Measurements from ENCODE around the gene H2BW2. TPM values are rescaled to one million over a fixed set of nuclear protein-coding genes. Genes with fewer than 3 reads are reported as not detected.
"Not testable (repeated sequence)": the region's sequence is repeated elsewhere in the genome, so short reads cannot be mapped to it uniquely, and the experiment has no call there.

Gene H2BW2
- total RNA-seq, 3 donors from 2014 or later (not counting 1 experiment from before 2014, with no cell fraction given): 0.18 TPM; not detected in 2

DNA sequence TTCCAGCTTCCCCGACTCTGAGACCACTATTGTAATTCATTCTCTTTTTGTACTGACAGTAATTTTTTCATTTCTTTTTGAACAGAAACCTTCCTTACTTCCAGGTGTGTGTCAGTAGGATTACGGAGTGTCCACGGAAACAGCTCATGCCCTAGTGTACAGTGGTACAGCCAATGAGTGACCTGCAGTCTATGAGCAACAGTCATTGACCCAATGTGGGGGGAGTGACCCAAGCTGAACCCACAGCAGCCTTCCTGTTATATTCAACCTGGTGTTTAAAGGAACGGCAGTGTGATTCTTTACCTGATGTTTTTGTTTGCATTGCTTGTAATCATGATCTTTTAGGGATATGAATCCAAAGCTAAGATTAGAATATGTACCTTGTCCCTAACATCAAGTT, 1.2 kb downstream of the H2BW2 start:
- Mint-ChIP-seq H3K4me3 (no peak overlapping the region), H3K27me3 (ENCODE audit: low read depth in 2 of 2) (peaks cover 6 to 36% of the 10 kb centered on the region in 2 donors), H3K36me3 (no peaks in the 10 kb centered on the region), H3K9me3 (no peaks in the 10 kb centered on the region), H3K4me1 (no peaks in the 10 kb centered on the region), H3K27ac (no peak overlapping the region)
- Histone ChIP-seq H3K27ac (ENCODE audit: low read length) (no peak overlapping the region), H3K9me3 (ENCODE audit: control insufficient read depth, insufficient read depth, low read length) (no peaks in the 10 kb centered on the region), H3K27me3 (ENCODE audit: control insufficient read depth, insufficient read depth, low read length) (no peaks in the 10 kb centered on the region), H3K36me3 (ENCODE audit: control insufficient read depth, insufficient read depth, low read length) (no peaks in the 10 kb centered on the region), H3K4me1 (ENCODE audit: control insufficient read depth, insufficient read depth, low read length) (no peaks in the 10 kb centered on the region), H3K4me3 (ENCODE audit: low read length) (no peak overlapping the region)
- DNase-seq: no peak
- intact Hi-C loops (cut with micrococcal nuclease): no loop called here
- no peak for ATAC-seq
- 96% methylated on average over 2 of the region's 4 CpGs for WGBS (ENCODE audit: insufficient coverage)
- TF ChIP-seq, protein P1, sequence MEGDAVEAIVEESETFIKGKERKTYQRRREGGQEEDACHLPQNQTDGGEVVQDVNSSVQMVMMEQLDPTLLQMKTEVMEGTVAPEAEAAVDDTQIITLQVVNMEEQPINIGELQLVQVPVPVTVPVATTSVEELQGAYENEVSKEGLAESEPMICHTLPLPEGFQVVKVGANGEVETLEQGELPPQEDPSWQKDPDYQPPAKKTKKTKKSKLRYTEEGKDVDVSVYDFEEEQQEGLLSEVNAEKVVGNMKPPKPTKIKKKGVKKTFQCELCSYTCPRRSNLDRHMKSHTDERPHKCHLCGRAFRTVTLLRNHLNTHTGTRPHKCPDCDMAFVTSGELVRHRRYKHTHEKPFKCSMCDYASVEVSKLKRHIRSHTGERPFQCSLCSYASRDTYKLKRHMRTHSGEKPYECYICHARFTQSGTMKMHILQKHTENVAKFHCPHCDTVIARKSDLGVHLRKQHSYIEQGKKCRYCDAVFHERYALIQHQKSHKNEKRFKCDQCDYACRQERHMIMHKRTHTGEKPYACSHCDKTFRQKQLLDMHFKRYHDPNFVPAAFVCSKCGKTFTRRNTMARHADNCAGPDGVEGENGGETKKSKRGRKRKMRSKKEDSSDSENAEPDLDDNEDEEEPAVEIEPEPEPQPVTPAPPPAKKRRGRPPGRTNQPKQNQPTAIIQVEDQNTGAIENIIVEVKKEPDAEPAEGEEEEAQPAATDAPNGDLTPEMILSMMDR (IDR thresholded peaks at IDR 0.05): no peak

DNA sequence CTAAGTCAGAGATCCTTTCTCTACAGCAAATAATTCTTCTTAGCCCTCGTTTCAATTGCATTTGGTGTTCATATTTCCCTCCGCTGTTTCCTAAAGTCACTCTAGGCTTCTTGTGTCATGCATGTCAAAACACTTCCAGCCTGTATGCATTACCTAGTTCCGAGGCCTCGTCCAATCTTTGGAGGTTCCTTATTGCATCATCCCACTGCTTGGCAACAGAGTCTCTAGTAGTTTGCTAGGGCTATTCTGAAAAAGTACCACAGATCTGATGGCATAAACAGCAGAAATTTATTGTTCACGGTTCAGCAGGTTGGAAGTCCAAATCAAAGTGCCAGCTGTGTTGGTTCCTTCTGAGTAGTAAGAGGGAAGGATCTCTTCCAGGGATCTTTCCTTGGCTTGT, 5.9 kb downstream of the H2BW2 start:
- Mint-ChIP-seq H3K27ac (no peak overlapping the region), H3K4me1 (no peaks in the 10 kb centered on the region)
- 87% methylated on average over 5 of the region's 5 CpGs for WGBS (ENCODE audit: insufficient coverage)

DNA sequence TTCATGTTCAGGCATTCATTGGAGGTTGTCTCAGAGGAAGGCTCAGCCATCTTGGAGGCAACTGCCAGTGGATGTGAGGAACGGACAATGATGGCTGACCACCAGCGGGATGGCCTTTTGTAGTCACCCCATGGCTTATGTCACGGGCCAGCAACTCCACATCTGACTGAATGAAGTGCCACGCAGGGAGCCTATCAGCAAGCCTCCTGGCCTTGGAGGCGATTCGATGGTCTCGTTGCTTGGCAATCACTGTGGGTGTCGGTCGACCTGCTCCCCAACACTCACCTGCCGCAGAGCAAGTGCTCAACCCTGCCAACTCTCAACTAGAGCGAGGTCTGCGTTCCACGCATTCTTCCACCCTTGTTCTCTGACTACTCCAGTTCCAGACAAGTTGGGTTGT, 7.4 kb downstream of the H2BW2 start:
- no peaks in the 10 kb centered on the region for H3K27me3 ChIP-seq (ENCODE audit: control insufficient read depth, insufficient read depth, low read length)
- no peaks in the 10 kb centered on the region for H3K9me3 ChIP-seq (ENCODE audit: control insufficient read depth, insufficient read depth, low read length)
- H3K4me1 ChIP-seq (ENCODE audit: control insufficient read depth, insufficient read depth, low read length): no peaks in the 10 kb centered on the region
- peaks cover 6 to 37% of the 10 kb centered on the region in 2 donors for H3K27me3 Mint-ChIP-seq (ENCODE audit: low read depth in 2 of 2)
- no peak overlapping the region for H3K27ac ChIP-seq (ENCODE audit: low read length)
- H3K36me3 ChIP-seq (ENCODE audit: control insufficient read depth, insufficient read depth, low read length): no peaks in the 10 kb centered on the region
- TF ChIP-seq, protein P1 (IDR thresholded peaks at IDR 0.05): no peak
- no peaks in the 10 kb centered on the region for H3K36me3 Mint-ChIP-seq
- H3K9me3 Mint-ChIP-seq: no peaks in the 10 kb centered on the region
- no peak for ATAC-seq
- intact Hi-C loops (cut with micrococcal nuclease): no loop called here
- WGBS (ENCODE audit: insufficient coverage): 94% methylated on average over 13 of the region's 13 CpGs
- no peak overlapping the region for H3K4me3 ChIP-seq (ENCODE audit: low read length)
- no peak for DNase-seq
- H3K4me3 Mint-ChIP-seq: no peak overlapping the region
- H3K4me1 Mint-ChIP-seq: no peaks in the 10 kb centered on the region
- H3K27ac Mint-ChIP-seq: no peak overlapping the region

More for the DNA sequence above, 5.9 kb downstream of the H2BW2 start:
- Histone ChIP-seq H3K36me3 (ENCODE audit: control insufficient read depth, insufficient read depth, low read length) (no peaks in the 10 kb centered on the region), H3K4me3 (ENCODE audit: low read length) (no peak overlapping the region), H3K27ac (ENCODE audit: low read length) (no peak overlapping the region), H3K27me3 (ENCODE audit: control insufficient read depth, insufficient read depth, low read length) (no peaks in the 10 kb centered on the region), H3K9me3 (ENCODE audit: control insufficient read depth, insufficient read depth, low read length) (no peaks in the 10 kb centered on the region), H3K4me1 (ENCODE audit: control insufficient read depth, insufficient read depth, low read length) (no peaks in the 10 kb centered on the region)
- no peaks in the 10 kb centered on the region for H3K36me3 Mint-ChIP-seq
- H3K27me3 Mint-ChIP-seq (ENCODE audit: low read depth in 2 of 2): peaks cover 6 to 38% of the 10 kb centered on the region in 2 donors
- TF ChIP-seq, protein P1 (IDR thresholded peaks at IDR 0.05): no peak
- H3K9me3 Mint-ChIP-seq: no peaks in the 10 kb centered on the region
- ATAC-seq: no peak
- intact Hi-C loops (cut with micrococcal nuclease): no loop called here
- H3K4me3 Mint-ChIP-seq: no peak overlapping the region
- no peak for DNase-seq

DNA sequence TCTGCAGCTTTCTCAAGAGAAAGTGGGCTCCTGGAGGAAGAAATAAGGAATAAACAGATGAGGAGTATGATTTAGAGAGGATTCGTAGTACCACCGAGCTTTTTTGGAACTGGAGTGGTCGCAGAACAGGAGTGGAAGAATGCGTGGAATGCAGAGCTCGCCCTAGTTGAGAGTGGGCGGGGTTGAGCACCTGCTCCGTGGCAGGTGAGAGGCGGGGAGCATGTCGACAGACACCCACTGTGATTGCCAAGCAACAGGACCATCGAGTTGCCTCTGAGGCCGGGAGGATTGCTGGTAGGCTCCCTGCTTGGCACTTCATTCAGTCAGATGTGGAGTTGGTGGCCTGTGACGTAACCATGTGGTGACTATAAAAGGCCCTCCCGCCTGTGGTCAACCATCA, 15.2 kb downstream of the H2BW2 start:
- intact Hi-C loops (cut with micrococcal nuclease); H3K4me1 Mint-ChIP-seq; H3K4me1 ChIP-seq (ENCODE audit: control insufficient read depth, insufficient read depth, low read length); H3K4me3 ChIP-seq (ENCODE audit: low read length); H3K36me3 ChIP-seq (ENCODE audit: control insufficient read depth, insufficient read depth, low read length); H3K27ac ChIP-seq (ENCODE audit: low read length); H3K4me3 Mint-ChIP-seq; H3K27me3 ChIP-seq (ENCODE audit: control insufficient read depth, insufficient read depth, low read length); H3K36me3 Mint-ChIP-seq; H3K9me3 ChIP-seq (ENCODE audit: control insufficient read depth, insufficient read depth, low read length); H3K27ac Mint-ChIP-seq; DNase-seq; H3K27me3 Mint-ChIP-seq (ENCODE audit: low read depth in 2 of 2); ATAC-seq; H3K9me3 Mint-ChIP-seq: not testable (repeated sequence)
- WGBS (ENCODE audit: insufficient coverage): no CpG with 5 or more reads among the region's 13 CpGs

DNA sequence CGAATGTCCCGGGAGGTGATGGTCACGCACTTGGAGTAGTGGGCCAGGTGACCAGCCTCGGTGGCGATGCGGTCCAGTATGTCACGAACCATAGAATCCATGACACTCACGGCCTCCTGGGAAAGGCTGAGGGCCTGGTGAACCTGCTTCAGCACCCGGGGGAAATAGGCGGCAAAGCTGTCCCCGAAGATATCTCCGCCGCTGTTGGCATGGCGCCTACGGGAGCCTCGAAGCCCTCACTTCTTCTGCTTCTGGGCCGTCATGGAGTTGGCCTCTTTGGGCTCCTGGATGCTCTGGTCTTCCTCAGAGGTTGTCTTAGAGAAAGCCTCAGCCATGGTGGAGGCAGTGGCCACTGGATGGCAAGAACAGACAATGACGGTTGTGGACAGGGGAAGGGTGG, 22.9 kb downstream of the H2BW2 start:
- H3K36me3 Mint-ChIP-seq; H3K27me3 Mint-ChIP-seq (ENCODE audit: low read depth in 2 of 2); H3K9me3 ChIP-seq (ENCODE audit: control insufficient read depth, insufficient read depth, low read length); H3K4me3 ChIP-seq (ENCODE audit: low read length); ATAC-seq; H3K27ac Mint-ChIP-seq; DNase-seq; H3K4me1 Mint-ChIP-seq; H3K9me3 Mint-ChIP-seq; H3K27me3 ChIP-seq (ENCODE audit: control insufficient read depth, insufficient read depth, low read length); H3K4me3 Mint-ChIP-seq; H3K27ac ChIP-seq (ENCODE audit: low read length); H3K4me1 ChIP-seq (ENCODE audit: control insufficient read depth, insufficient read depth, low read length); intact Hi-C loops (cut with micrococcal nuclease); H3K36me3 ChIP-seq (ENCODE audit: control insufficient read depth, insufficient read depth, low read length): not testable (repeated sequence)
- no CpG with 5 or more reads among the region's 18 CpGs for WGBS (ENCODE audit: insufficient coverage)

DNA sequence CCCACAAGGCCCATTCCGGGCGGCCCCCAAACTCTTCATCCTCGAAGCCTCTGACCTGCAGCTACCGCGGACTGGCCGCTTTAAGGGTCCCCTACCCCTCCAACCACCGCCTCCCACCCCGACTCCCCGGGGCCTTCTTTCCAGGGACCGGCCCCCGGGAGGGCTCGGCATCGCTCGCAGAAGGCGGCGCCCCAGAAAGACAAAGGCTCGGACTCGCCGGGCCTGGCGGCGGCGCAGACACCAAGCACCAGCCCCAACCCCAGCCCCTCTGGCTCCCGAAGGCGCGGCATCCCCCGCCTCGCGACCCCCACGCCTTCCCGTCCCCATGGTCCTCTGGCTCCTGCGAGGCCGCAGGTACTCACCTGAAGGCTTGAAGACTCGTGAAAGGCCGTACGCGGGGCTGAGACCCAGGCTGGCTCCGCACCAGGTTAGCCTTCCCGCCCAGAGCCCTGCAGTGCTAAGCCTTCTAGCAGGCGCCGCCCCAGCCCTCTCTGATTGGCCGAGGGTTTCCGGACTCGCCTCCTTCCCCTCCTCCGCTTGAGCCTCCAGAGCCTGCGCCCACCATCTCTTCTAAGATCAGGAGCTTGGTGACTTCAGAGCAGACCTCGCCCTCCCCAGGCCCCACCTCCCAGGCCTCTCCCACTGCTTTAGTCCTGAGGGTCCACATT, 36.2 kb downstream of the H2BW2 start, which contains the start of gene TMSB15C:
TSS of gene TMSB15C (minus strand) at position 459 of the 668 bp plus-strand sequence.
- H3K4me3 ChIP-seq (ENCODE audit: low read length); H3K27me3 Mint-ChIP-seq (ENCODE audit: low read depth in 2 of 2); H3K36me3 Mint-ChIP-seq; intact Hi-C loops (cut with micrococcal nuclease); DNase-seq; H3K36me3 ChIP-seq (ENCODE audit: control insufficient read depth, insufficient read depth, low read length); H3K4me1 Mint-ChIP-seq; H3K27ac ChIP-seq (ENCODE audit: low read length); H3K9me3 ChIP-seq (ENCODE audit: control insufficient read depth, insufficient read depth, low read length); H3K27ac Mint-ChIP-seq; H3K9me3 Mint-ChIP-seq; H3K27me3 ChIP-seq (ENCODE audit: control insufficient read depth, insufficient read depth, low read length); H3K4me1 ChIP-seq (ENCODE audit: control insufficient read depth, insufficient read depth, low read length); H3K4me3 Mint-ChIP-seq: not testable (repeated sequence)
- ATAC-seq: peak; percentile 89 to 98 (median 98)
- no CpG with 5 or more reads among the region's 46 CpGs for WGBS (ENCODE audit: insufficient coverage)
